RWPE1 (cell line): ENCODE data around the gene TBC1D32.
"Not testable (repeated sequence)": the region's sequence is repeated elsewhere in the genome, so short reads cannot be mapped to it uniquely, and the experiment has no call there.

Experiments used
- CTCF ChIA-PET: fragments of 350-600 bp; sonication (Branson Sonifier 250); formaldehyde crosslinking; extraction: SDS; loops from one replicate; lab custom pipeline; 2021; lab: Yijun Ruan, JAX
- POLR2A ChIA-PET: fragments of 400-600 bp; formaldehyde crosslinking; extraction: SDS; loops from one replicate; lab custom pipeline; 2020; ENCODE audit warnings: antibody characterized with exemption; ENCODE audit not compliant: low non-redundant PET; lab: Yijun Ruan, JAX
- DNase-seq: peaks from one replicate; pipeline ENCODE4 v3.0.0; 2012; ENCODE audit warnings: low spot score
- H3K27ac ChIP-seq: fragments of 450-650 bp; 2 replicates; pipeline ENCODE4 v1.5.1; 2017
- TF ChIP-seq, protein P1 (sequence below): fragments of 450-650 bp; conservative IDR thresholded peaks from 2 replicates; pipeline ENCODE4 v1.5.1; 2017; ENCODE audit warnings: low read depth, mild to moderate bottlenecking

The TBC1D32 gene

DNA sequence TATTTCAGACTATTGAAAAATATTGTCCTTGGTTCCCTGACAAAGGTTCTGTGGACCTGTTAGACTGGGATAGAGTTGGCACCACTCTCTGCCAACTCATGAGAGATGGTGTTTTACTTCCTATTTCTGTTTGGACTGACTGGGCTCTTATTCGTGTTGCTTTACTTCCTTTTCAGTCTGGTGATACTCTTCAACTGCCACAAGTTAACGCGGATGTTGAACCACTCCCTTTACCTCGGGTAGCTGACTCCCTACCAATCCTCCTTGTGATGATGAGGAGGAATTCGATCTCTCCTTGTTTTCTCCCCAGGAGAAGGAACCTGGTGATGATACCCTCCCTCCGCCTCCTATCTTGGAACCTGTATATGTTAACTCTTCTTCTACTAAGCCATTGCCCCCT, 291.1 kb downstream of the TBC1D32 start:
- CTCF ChIA-PET, POLR2A ChIA-PET, DNase-seq, H3K27ac ChIP-seq: not testable (repeated sequence)

DNA sequence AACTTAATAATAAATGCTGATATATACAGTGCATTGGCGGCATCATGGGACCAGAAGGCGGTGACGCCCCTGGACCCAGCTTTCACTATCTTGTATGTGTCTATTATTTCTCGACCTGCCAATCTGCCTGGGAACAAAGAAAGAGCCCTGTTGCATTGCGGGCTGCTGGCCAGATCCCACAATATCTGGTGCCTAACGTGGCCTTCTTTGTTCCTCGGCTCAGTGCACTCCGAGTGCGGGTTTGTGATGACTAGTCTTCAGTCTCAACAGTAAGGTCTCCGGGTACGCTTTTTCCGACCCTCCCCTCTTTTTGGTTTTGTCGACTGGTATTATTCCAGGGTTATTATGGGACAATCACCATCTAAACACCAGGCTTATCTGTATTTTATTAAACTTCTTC, 291.5 kb downstream of the TBC1D32 start:
- H3K27ac ChIP-seq = no peak overlapping the region
- DNase-seq = no peak
- ChIA-PET POLR2A (no interaction called here), CTCF (no interaction called here)
- TF ChIP-seq, protein P1, sequence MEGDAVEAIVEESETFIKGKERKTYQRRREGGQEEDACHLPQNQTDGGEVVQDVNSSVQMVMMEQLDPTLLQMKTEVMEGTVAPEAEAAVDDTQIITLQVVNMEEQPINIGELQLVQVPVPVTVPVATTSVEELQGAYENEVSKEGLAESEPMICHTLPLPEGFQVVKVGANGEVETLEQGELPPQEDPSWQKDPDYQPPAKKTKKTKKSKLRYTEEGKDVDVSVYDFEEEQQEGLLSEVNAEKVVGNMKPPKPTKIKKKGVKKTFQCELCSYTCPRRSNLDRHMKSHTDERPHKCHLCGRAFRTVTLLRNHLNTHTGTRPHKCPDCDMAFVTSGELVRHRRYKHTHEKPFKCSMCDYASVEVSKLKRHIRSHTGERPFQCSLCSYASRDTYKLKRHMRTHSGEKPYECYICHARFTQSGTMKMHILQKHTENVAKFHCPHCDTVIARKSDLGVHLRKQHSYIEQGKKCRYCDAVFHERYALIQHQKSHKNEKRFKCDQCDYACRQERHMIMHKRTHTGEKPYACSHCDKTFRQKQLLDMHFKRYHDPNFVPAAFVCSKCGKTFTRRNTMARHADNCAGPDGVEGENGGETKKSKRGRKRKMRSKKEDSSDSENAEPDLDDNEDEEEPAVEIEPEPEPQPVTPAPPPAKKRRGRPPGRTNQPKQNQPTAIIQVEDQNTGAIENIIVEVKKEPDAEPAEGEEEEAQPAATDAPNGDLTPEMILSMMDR = no peak

DNA sequence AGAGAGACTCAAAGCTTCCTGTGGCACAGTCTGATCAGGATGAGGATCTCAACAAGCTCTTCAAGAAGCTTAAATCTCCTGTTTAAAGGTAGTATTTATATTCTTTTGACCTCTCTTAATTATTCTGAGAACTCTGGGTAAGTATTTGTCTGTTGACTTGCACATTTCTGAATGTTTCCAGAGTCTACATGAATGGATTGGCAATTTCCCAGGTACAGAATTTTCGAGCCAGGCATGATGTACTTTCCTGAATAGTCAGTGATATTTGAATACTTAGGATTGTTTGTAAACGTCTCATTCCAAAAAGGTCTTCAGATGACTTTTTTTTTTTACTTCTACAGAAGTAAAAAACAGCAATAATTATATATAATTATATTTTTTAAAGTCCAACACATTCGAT, 293.4 kb downstream of the TBC1D32 start:
- no peak overlapping the region for H3K27ac ChIP-seq
- TF ChIP-seq, protein P1 = no peak
- DNase-seq = no peak
- ChIA-PET POLR2A (no interaction called here), CTCF (no interaction called here)

DNA sequence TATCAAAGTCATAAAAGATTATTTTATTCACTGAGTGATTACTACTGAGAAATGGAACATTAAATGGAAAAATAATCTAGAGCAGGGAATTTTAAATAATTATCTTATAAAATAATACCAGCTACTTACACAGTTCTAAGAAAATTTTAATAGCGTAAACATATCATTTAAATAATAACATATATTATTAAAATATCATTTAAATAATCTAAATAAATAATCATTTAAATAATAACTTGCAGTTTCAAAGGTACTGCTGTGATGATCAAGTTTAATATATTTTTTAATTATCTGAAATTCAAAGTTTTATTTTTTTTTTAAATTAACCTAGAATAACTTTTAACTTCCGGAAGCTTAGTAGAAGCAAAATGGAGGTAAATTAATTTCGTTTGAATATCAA, 301.2 kb downstream of the TBC1D32 start:
- TF ChIP-seq, protein P1 = no peak
- ChIA-PET CTCF (interaction anchor here (0.6 kb wide), 1 partner anchor 9 kb away, joined by 3 read pairs; no protein-coding TSS in a partner anchor), POLR2A (no interaction called here)
- DNase-seq = no peak
- no peak overlapping the region for H3K27ac ChIP-seq

DNA sequence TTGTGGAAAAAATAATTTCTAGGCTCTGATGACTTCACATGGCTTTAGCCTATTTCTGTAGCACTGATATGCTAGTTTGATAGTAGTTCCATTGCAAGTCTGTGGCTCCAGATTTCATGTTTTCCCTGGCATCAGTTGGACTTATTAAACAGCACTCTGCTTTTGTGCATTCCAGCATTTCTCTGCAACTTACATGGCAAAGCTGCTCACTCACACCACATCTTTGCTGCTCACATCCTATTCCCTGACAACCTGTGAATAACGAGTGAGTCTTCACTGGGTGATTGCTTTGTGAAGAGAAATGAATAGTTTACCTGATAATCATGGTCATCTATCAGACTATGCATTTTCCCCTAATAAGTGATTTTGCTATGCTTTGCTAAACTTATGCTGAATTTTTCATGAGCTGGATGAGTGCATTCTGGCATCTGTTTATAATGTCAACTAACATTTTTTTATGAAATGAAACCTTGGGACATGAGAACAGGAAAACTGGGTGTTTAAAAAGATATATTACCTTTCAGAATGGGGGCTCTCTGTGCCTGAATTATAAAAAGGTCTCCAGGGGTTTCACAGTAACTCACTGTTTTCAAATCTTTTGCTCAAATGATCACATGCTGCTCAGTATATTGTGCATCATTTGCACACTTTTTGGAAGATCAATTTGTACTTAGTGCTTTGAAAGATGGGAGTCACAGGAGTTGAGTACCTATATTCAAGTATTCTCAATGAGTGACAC, 301.8 kb downstream of the TBC1D32 start:
- no peak for DNase-seq
- POLR2A ChIA-PET = no interaction called here
- H3K27ac ChIP-seq = no peak overlapping the region
- CTCF ChIA-PET = interaction anchor here (0.6 kb wide), 1 partner anchor 8 kb away, joined by 3 read pairs; no protein-coding TSS in a partner anchor
- TF ChIP-seq, protein P1 = no peak
